Measurements from ENCODE around the gene STPG4. TPM values are rescaled to one million over a fixed set of nuclear protein-coding genes. Genes with fewer than 3 reads are reported as not detected.

STPG4 gene
- total RNA-seq, 4 donors from 2014 or later, result not detected

GRCh38 chr2:47134386-47135090 is 20.6 kb downstream of the STPG4 start:
- Histone ChIP-seq H3K36me3 (no peaks in the 10 kb centered on the region), H3K27ac (replicated peaks in 1 of 4) (no peak overlapping the region), H3K4me3 (no peak overlapping the region), H3K27me3 (no peaks in the 10 kb centered on the region), H3K4me1 (no peaks in the 10 kb centered on the region), H3K9me3 (peaks cover 0 to 13% (median 0%) of the 10 kb centered on the region in 4 donors)
- intact Hi-C loops (cut with DNase I), result no loop called here
- TF ChIP-seq CTCF (IDR thresholded peaks at IDR 0.05), result no peak
- TF ChIP-seq POLR2A (IDR thresholded peaks at IDR 0.05; ENCODE audit: low read depth), result no peak
- TF ChIP-seq POLR2AphosphoS5 (IDR thresholded peaks at IDR 0.05), result no peak
- TF ChIP-seq EP300 (IDR thresholded peaks at IDR 0.05), result no peak
- 82% methylated on average over 3 of the region's 3 CpGs for WGBS
- DNase-seq (ENCODE audit: extremely low spot score), result no peak

- no peak for DNase-seq (ENCODE audit: extremely low spot score)
- Histone ChIP-seq H3K27me3 (no peaks in the 10 kb centered on the region), H3K36me3 (no peaks in the 10 kb centered on the region), H3K4me3 (no peak overlapping the region), H3K4me1 (no peaks in the 10 kb centered on the region), H3K9me3 (peaks cover 0 to 13% (median 0%) of the 10 kb centered on the region in 4 donors), H3K27ac (replicated peaks in 1 of 4) (no peak overlapping the region)
- intact Hi-C loops (cut with DNase I), result no loop called here
- TF ChIP-seq CTCF (IDR thresholded peaks at IDR 0.05), result no peak
- TF ChIP-seq EP300 (IDR thresholded peaks at IDR 0.05), result no peak
- TF ChIP-seq POLR2A (IDR thresholded peaks at IDR 0.05; ENCODE audit: low read depth), result no peak
- no peak for TF ChIP-seq POLR2AphosphoS5 (IDR thresholded peaks at IDR 0.05)
- 100% methylated on average over 4 of the region's 4 CpGs for WGBS
Observed at GRCh38 chr2:47133046-47133445, 22.1 kb downstream of the STPG4 start.

- H3K36me3 ChIP-seq, result no peaks in the 10 kb centered on the region
- no peak overlapping the region for H3K4me3 ChIP-seq
- no peak for DNase-seq (ENCODE audit: extremely low spot score)
- no peaks in the 10 kb centered on the region for H3K4me1 ChIP-seq
- intact Hi-C loops (cut with DNase I), result no loop called here
- no peak overlapping the region for H3K27ac ChIP-seq (replicated peaks in 1 of 4)
- WGBS, result 85% methylated on average over 8 of the region's 8 CpGs
- no peaks in the 10 kb centered on the region for H3K9me3 ChIP-seq
- TF ChIP-seq POLR2AphosphoS5 (IDR thresholded peaks at IDR 0.05) (no peak), EP300 (IDR thresholded peaks at IDR 0.05) (no peak), CTCF (IDR thresholded peaks at IDR 0.05) (no peak), POLR2A (IDR thresholded peaks at IDR 0.05; ENCODE audit: low read depth) (no peak)
- no peaks in the 10 kb centered on the region for H3K27me3 ChIP-seq
Observed at GRCh38 chr2:47129191-47129706, 25.9 kb downstream of the STPG4 start.

- no peak for DNase-seq (ENCODE audit: extremely low spot score)
- Histone ChIP-seq H3K27me3 (no peaks in the 10 kb centered on the region), H3K9me3 (no peaks in the 10 kb centered on the region), H3K4me3 (no peak overlapping the region), H3K36me3 (no peaks in the 10 kb centered on the region), H3K4me1 (no peaks in the 10 kb centered on the region), H3K27ac (replicated peaks in 1 of 4) (no peak overlapping the region)
- 100% methylated on average over 2 of the region's 2 CpGs for WGBS
- intact Hi-C loops (cut with DNase I), result no loop called here
- TF ChIP-seq CTCF (IDR thresholded peaks at IDR 0.05), result no peak
Observed at GRCh38 chr2:47128705-47129104, 26.4 kb downstream of the STPG4 start.

Measured in esophagus muscularis mucosa (tissue), 4 donors.